GOT3 (cell line): ENCODE measurements around the gene PKNOX2.

ENCODE experiments used
- DNase-seq: peaks from one replicate; lab custom pipeline; 2025; ENCODE audit warnings: mixed read lengths; lab: John Stamatoyannopoulos, UW

Gene PKNOX2

DNA sequence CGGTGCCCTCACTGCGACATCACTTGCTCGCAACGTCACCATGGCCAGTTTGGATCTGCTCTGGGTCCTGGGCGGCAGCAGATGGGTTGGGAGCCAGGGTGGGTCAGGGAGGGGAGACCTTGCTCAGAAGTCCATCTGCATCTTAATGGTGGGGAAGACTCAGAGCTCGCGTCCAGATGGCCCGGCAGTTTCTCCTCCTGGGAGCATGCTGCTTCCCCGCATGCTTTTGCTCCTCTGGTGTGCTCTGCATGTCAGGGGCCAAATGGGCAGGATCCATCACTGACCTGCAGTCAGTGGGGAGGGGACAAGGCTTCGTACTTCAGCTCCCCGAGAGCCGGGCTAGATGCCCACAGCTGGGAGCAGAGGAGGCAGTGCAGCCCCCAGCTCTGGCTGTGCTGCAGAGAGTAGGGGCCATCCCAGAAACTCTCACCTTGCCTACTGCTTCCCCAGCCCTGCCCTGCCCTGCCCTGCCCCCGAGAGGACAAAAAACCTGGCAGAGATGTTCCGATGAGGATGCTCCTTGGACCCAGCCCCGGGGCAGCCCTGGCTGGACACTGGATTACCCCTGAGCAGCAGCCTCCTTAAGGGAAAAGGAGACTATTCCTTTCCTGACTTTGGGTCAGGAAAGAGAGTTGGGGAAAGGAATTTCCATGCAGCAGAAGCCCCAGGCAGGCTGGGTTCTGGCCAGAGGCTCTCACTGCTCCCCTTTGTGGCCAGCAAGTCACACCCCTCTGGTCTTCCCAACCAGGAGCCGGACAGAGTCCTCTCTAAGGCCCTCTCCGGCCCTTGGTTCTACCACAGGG, 149.9 kb downstream of the PKNOX2 start:
- DNase-seq, result no peak

DNA sequence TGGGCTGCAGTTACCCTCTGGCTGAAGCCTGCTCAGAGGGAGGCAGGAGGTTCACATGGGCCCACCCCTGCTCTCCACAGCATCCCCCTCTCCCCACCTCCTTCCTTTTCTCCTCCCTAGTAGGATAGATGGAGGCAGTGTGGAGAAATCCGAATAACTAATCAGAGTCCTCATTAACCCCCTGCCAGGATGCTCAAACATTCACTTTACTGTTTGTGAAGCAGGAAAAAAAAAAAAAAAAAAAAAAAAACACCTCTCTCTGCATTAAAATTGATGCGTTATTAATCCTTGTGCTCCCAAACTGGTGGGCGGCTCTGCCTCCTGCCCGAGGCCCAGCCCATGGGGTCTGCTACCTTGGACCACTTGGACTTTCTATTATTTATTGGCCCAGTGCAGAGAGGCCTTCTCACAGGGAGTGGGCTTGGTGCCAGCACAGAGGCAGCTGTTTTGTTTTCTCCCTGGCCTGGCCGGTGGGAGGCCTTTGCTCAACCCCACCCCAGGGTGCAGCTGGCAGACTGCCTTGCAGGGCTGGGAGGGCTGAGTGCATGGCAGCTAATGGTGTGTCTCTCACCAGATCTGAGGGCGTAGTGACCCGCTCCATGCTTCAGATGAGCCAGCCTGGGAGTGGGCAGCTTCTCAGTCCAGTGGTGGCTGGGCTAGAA, 150.7 kb downstream of the PKNOX2 start:
- DNase-seq, result no peak

DNA sequence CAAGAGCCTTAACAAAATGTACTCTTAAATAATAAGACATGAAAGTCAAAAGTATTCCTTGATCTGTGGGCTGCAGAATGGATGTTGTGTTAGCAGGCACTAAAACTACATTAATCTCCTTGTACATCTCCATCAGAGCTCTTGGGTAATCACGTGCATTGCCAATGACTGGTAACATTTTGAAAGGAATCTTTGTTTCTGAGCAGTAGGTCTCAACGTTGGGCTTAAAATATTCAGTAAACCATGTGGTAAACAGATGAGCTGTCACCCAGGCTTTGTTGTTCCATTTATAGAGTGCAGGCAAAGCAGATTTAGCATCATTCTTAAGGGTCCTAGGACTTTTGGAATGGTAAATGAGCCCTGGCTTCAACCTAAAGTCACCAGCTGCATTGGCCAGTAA, 152.9 kb downstream of the PKNOX2 start:
- DNase-seq, result no peak

DNA sequence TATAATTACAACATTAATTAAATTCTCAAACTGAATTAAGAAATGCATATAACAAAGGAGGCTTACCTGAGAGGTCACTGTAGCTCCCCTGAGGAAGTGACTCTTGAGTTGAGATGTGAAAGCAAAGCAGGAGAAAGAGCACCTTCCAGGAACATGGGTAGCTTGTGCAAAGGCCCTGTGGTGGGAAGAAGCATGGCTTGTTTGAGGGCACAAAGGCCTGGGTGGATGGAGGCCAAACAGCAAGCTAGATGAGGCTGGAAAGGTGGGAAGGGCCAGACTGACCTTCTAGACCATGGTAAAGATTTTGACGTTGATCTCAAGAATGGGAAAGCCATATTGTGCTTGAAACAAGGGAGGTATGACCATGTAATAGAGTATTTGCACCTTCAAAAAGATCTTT, 155.1 kb downstream of the PKNOX2 start:
- no peak for DNase-seq

DNA sequence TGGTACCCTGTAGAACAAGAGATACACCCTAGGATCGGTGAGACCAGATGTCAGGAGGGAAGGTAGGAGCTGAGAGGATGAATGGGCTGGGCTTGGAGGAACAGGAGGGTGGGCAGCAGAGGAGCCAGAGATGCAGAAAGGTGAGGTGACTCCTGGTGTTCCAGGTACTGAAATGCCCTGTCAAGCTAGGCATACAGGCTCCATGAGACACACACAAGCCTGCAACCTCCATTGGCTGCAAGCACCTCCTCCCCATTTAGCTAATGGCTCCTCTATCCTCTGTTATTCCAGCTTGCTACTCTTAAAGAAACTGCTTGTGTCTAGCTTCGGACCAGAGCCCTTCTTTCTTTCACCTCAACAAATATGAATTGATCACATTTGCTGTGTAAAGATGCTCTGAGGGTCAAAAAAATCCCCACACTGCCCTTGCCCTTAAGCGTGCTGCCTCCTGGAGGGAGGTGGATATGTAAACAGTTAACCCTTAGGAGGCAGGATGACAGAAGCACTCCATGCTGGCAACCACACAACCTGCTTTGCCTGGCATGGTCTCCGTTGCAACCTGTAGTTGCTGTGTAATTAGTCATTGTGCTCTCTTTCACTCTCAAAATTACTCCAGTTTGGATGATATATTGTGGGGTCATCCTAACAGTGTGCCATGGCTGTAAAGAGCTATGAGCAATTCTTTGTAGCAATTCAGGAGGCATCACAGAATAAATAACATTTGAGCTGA, 156.0 kb downstream of the PKNOX2 start:
- DNase-seq, result no peak

GRCh38 chr11:125322289-125322688, 157.7 kb downstream of the PKNOX2 start:
- DNase-seq, result no peak

DNA sequence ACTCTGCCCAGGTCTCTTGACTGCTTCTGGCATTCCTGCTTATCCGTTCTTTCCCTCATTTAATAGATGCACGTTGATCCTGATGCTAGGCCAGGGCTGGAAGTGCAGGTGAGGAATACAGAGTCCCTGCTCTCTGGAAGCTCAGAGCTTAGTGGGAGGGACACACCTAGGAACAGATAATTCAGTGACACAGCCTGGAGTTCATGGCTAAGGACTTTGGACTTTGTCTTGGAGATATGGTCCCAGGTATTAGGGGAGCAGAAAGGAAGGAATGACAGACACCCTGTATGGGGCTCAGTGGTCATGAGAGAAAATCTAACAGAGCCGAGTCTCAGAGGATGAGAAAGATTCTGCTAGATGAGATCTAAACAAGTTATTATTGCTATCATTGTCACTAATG, 160.6 kb downstream of the PKNOX2 start:
- DNase-seq, result no peak

- DNase-seq, result no peak
These were observed 161.6 kb downstream of the PKNOX2 start for GRCh38 chr11:125326126-125326525.

DNA sequence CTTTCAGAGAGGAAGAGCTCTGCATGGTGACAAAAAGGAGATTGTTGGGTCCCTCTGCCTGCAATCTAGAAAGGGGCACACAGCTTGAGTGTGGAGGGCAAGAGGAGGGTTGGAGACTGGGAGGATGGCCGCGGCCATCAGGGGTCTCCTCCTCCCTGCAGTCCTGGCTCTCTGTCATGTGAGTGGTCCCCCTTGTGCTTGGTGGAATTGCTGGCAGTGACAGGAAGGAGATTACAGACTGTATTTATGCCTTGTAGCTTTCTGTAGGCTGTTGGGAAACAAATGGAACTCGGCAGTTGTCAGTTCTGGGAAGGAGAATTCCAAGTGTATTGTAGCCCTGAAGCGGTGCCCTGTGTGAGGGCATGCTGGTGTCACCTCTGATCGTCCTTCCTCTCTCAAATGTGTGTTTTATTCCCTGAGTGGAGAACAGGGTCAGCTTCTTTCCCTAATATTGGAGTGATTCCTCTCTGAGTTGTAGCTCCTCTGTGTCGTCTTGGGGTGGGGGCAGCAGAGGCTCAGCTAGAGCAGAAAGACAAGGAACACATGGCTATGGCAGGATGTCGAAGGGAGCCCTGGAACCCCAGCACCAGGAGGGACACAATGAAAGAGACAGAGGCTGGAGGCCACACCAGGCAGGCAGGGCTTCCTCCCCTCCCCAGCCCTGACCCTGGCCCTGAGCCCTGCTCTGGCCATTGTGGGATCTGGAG, 163.1 kb downstream of the PKNOX2 start:
- no peak for DNase-seq

- DNase-seq, result no peak
These were observed 163.7 kb downstream of the PKNOX2 start for GRCh38 chr11:125328225-125328580.

GRCh38 chr11:125329786-125330185, 165.2 kb downstream of the PKNOX2 start:
- DNase-seq, result no peak

- DNase-seq, result no peak
These were observed 166.1 kb downstream of the PKNOX2 start for GRCh38 chr11:125330462-125331325.

GRCh38 chr11:125331357-125332035, 166.9 kb downstream of the PKNOX2 start:
- no peak for DNase-seq

DNA sequence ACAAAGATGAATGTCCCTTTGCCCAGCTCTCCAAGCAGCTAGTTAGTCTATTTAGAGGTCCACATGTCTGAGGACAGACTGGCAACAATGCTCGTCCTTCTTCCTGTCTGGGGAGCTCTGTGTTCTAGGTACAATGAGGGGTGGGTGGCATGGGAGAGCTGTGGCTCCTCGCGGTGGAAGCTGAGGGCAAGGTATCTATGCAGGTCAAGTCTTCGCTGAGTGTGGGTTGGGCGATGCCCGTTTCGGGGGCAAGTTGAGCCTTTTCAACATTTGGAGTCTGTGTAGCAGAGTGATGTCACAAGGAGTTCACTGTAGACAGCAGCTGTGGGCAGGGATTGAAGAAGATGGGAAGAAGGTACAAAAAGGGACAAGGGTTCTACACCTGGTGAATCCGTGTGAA, 168.3 kb downstream of the PKNOX2 start:
- no peak for DNase-seq

DNA sequence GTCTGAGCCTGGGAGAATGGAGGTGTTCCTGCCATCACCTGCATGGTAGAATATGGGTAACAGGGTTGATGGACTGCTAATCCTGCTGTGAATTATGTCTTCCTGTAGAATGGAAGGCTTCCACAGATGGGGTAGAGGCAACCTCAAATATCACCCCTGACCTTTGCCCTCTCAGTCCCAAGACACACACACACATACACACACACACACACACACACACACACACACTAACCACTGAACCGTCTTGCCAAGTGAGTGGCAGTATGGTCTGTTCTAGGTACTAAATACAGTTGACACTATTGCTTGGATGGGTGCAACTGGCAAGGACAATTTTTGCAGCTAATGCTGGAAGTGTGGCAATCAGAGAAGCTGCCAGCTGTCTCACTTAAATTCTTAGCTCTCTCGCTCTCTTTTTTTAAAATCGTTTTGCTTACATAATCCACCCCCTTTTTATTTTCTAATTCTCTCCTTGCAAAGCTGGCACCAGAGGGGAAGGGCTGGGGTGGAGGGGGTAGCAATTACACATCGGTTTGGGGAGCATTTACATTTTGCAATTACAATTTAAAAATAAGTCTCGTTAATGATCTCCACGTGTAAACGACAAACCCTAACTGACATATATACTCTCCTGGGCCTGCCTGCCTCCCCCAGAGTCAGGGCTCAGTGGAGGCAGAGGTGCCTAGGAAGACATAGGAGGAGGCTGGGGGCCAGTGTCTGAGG, 169.0 kb downstream of the PKNOX2 start:
- no peak for DNase-seq

DNA sequence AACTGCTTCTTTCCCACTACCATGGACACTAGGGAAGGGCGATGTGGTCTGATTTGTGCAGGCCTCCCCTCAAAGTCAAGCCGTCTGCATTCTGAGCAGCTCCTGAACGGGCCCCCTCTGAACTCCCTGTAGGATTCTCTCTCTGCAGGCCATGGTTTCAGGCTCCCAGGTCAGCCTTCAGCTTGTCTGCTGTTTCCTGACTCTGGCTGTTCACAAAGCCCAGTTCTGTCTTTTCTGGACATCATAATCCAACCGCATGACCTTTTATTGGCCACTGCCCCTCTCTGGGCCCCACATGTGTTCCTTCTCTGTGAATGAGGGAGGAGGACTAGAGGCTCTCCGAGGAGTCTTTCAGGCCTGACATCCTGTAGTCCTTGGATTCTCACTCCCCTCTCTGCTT, 170.6 kb downstream of the PKNOX2 start:
- no peak for DNase-seq

- no peak for DNase-seq
These were observed 173.6 kb downstream of the PKNOX2 start for GRCh38 chr11:125337836-125338834.

GRCh38 chr11:125338886-125339811, 174.6 kb downstream of the PKNOX2 start:
- DNase-seq, result no peak
